Measurements from ENCODE around the gene S100A8. TPM values are rescaled to one million over a fixed set of nuclear protein-coding genes. Genes with fewer than 3 reads are reported as not detected.
"Not testable (repeated sequence)": the region's sequence is repeated elsewhere in the genome, so short reads cannot be mapped to it uniquely, and the experiment has no call there.

The S100A8 gene
- 71.3 TPM for total RNA-seq
- long read RNA-seq, partial matches to known transcripts: 1 of 5 reads
- long read RNA-seq, other reads (novel, unspliced or antisense): 0 of 5 reads

GRCh38 chr1:153390938-153391710 lies at the start of gene S100A8:
S100A8 (minus strand) TSS chr1:153391073; CDS start chr1:153390535, 538 bp downstream.
- intact Hi-C loops (cut with DNase I): no loop called here
- peak; percentile 94 for DNase-seq (ENCODE audit: low spot score)

GRCh38 chr1:153439273-153439672 lies 48.4 kb upstream of the S100A8 start:
- intact Hi-C loops (cut with DNase I): no loop called here
- DNase-seq (ENCODE audit: low spot score): no peak

GRCh38 chr1:153438599-153438998 lies 47.7 kb upstream of the S100A8 start:
- intact Hi-C loops (cut with DNase I): no loop called here
- no peak for DNase-seq (ENCODE audit: low spot score)

- intact Hi-C loops (cut with DNase I): no loop called here
Observed at GRCh38 chr1:153437236-153437635, 46.4 kb upstream of the S100A8 start.

GRCh38 chr1:153434746-153435455 lies 44.0 kb upstream of the S100A8 start:
- intact Hi-C loops (cut with DNase I): no loop called here
- peak; percentile 44 for DNase-seq (ENCODE audit: low spot score)

More at GRCh38 chr1:153437236-153437635, 46.4 kb upstream of the S100A8 start:
- no peak for DNase-seq (ENCODE audit: low spot score)

GRCh38 chr1:153432874-153433681 lies 42.2 kb upstream of the S100A8 start:
- intact Hi-C loops (cut with DNase I): no loop called here
- DNase-seq (ENCODE audit: low spot score): peak; percentile 66

- intact Hi-C loops (cut with DNase I): no loop called here
- no peak for DNase-seq (ENCODE audit: low spot score)
Observed at GRCh38 chr1:153431928-153432327, 41.1 kb upstream of the S100A8 start.

- intact Hi-C loops (cut with DNase I): no loop called here
- no peak for DNase-seq (ENCODE audit: low spot score)
Observed at GRCh38 chr1:153431427-153431826, 40.6 kb upstream of the S100A8 start.

GRCh38 chr1:153431002-153431401 lies 40.1 kb upstream of the S100A8 start:
- DNase-seq (ENCODE audit: low spot score): no peak

GRCh38 chr1:153430561-153430960 lies 39.7 kb upstream of the S100A8 start:
- intact Hi-C loops (cut with DNase I): no loop called here
- DNase-seq (ENCODE audit: low spot score): peak; percentile 63

More at GRCh38 chr1:153431002-153431401, 40.1 kb upstream of the S100A8 start:
- intact Hi-C loops (cut with DNase I): no loop called here

GRCh38 chr1:153430166-153430553 lies 39.3 kb upstream of the S100A8 start:
- intact Hi-C loops (cut with DNase I): no loop called here
- DNase-seq (ENCODE audit: low spot score): peak; percentile 41

GRCh38 chr1:153429266-153430165 lies 38.6 kb upstream of the S100A8 start:
- peak; percentile 53 for DNase-seq (ENCODE audit: low spot score)
- intact Hi-C loops (cut with DNase I): no loop called here

- intact Hi-C loops (cut with DNase I): no loop called here
- DNase-seq (ENCODE audit: low spot score): no peak
Observed at GRCh38 chr1:153428791-153429190, 37.9 kb upstream of the S100A8 start.

GRCh38 chr1:153428073-153428638 lies 37.3 kb upstream of the S100A8 start:
- peak; percentile 49 for DNase-seq (ENCODE audit: low spot score)
- intact Hi-C loops (cut with DNase I): no loop called here

GRCh38 chr1:153426809-153427208 lies 35.9 kb upstream of the S100A8 start:
- intact Hi-C loops (cut with DNase I): no loop called here
- no peak for DNase-seq (ENCODE audit: low spot score)

- peak; percentile 82 for DNase-seq (ENCODE audit: low spot score)
- intact Hi-C loops (cut with DNase I): no loop called here
Observed at GRCh38 chr1:153422450-153423068, 31.7 kb upstream of the S100A8 start.

- intact Hi-C loops (cut with DNase I): no loop called here
- DNase-seq (ENCODE audit: low spot score): no peak
Observed at GRCh38 chr1:153420306-153420705, 29.4 kb upstream of the S100A8 start.

- DNase-seq (ENCODE audit: low spot score); intact Hi-C loops (cut with DNase I): not testable (repeated sequence)
Observed at GRCh38 chr1:153419436-153419793, 28.5 kb upstream of the S100A8 start.
